Naive B cell (primary cell): ENCODE measurements around the gene CTNNA1. TPM values are rescaled to one million over a fixed set of nuclear protein-coding genes. Genes with fewer than 3 reads are reported as not detected.
A peak's percentile ranks its signal among the peaks of the same experiment; 100 is the strongest.

Experiments
- ATAC-seq, 2 donors: fragments of 150-1000 bp; cut with Tn5 transposase; 2 replicates each; pipeline ENCODE4 v1.10.0; 2021; ENCODE audit warnings: low read depth in 2 of 2, mild to moderate bottlenecking in 2 of 2, moderate library complexity in 2 of 2
- DNase-seq: peaks from one replicate; pipeline ENCODE4 v3.0.0; 2022
- H3K27ac Mint-ChIP-seq, 6 donors: one replicate each; pipeline ENCODE4 v1.8.0; 2020 to 2022; ENCODE audit warnings: mild to moderate bottlenecking in 6 of 6, mixed read lengths in 6 of 6, moderate library complexity in 5 of 6, inconsistent platforms in 2 of 6
- H3K27me3 Mint-ChIP-seq, 3 donors: one replicate each; pipeline ENCODE4 v1.8.0; 2021 to 2022; ENCODE audit warnings: mixed read lengths in 3 of 3, mild to moderate bottlenecking in 1 of 3
- H3K36me3 Mint-ChIP-seq, 2 donors: one replicate each; pipeline ENCODE4 v1.8.0; 2020 to 2022; ENCODE audit warnings: mixed read lengths in 2 of 2, inconsistent platforms in 1 of 2, mild to moderate bottlenecking in 1 of 2
- H3K4me1 Mint-ChIP-seq, 3 donors: one replicate each; pipeline ENCODE4 v1.8.0; 2020 to 2022; ENCODE audit warnings: mixed read lengths in 3 of 3, inconsistent platforms in 1 of 3, mild to moderate bottlenecking in 1 of 3, moderate library complexity in 1 of 3
- H3K4me3 Mint-ChIP-seq, 8 donors: one replicate each; pipeline ENCODE4 v1.8.0; 2020 to 2022; ENCODE audit warnings: mild to moderate bottlenecking in 8 of 8, mixed read lengths in 8 of 8, moderate library complexity in 8 of 8, inconsistent platforms in 2 of 8
- H3K9me3 Mint-ChIP-seq, 7 donors: one replicate each; pipeline ENCODE4 v1.8.0; 2020 to 2022; ENCODE audit warnings: mixed read lengths in 7 of 7, mild to moderate bottlenecking in 5 of 7, inconsistent platforms in 2 of 7, moderate library complexity in 1 of 7
- polyA plus RNA-seq, 6 donors: library from polyadenylated mRNA; unstranded; fragments of 300-500 nt; fragmentation: Illumina TruSeq; gene quantifications; one replicate each; pipeline ENCODE4 v1.2.3, GENCODE V29; 2021; ENCODE audit warnings: low read depth in 6 of 6

CTNNA1 gene
- polyA plus RNA-seq, 6 donors from 2014 or later = 18.8 to 25.8 (median 23.7) TPM

- H3K27me3 Mint-ChIP-seq = no peaks in the 10 kb centered on the region
- peaks cover 0 to 7% (median 2%) of the 10 kb centered on the region in 3 donors for H3K4me1 Mint-ChIP-seq
- peaks cover 41 to 45% of the 10 kb centered on the region in 2 donors for H3K36me3 Mint-ChIP-seq
- H3K27ac Mint-ChIP-seq = no peak overlapping the region
- no peak overlapping the region for H3K4me3 Mint-ChIP-seq
- ATAC-seq (no peak), DNase-seq (no peak)
- peaks cover 8 to 19% (median 17%) of the 10 kb centered on the region in 7 donors for H3K9me3 Mint-ChIP-seq
These were observed 137.4 kb downstream of the CTNNA1 start for GRCh38 chr5:138890644-138891043.

- H3K27ac Mint-ChIP-seq = peak overlapping the region in 2 of 6 donors; percentile 18 to 69
- H3K36me3 Mint-ChIP-seq = peaks cover 25 to 36% of the 10 kb centered on the region in 2 donors
- DNase-seq (no peak), ATAC-seq (no peak)
- H3K27me3 Mint-ChIP-seq = no peaks in the 10 kb centered on the region
- H3K4me1 Mint-ChIP-seq = peaks cover 8 to 18% (median 18%) of the 10 kb centered on the region in 3 donors
- H3K4me3 Mint-ChIP-seq = no peak overlapping the region
- H3K9me3 Mint-ChIP-seq = peaks cover 1 to 9% (median 5%) of the 10 kb centered on the region in 7 donors
These were observed 142.7 kb downstream of the CTNNA1 start for GRCh38 chr5:138895918-138896317.

- ATAC-seq = no peak
- Mint-ChIP-seq H3K27ac (no peak overlapping the region), H3K4me3 (no peak overlapping the region), H3K9me3 (peaks cover 0 to 6% (median 0%) of the 10 kb centered on the region in 7 donors), H3K36me3 (peaks cover 19 to 40% of the 10 kb centered on the region in 2 donors), H3K27me3 (no peaks in the 10 kb centered on the region), H3K4me1 (peaks cover 10 to 18% (median 18%) of the 10 kb centered on the region in 3 donors)
- DNase-seq = no peak
These were observed 145.1 kb downstream of the CTNNA1 start for GRCh38 chr5:138898299-138898698.

GRCh38 chr5:138898742-138899141 is 145.5 kb downstream of the CTNNA1 start:
- peaks cover 24 to 45% of the 10 kb centered on the region in 2 donors for H3K36me3 Mint-ChIP-seq

GRCh38 chr5:138900281-138900965 is 147.2 kb downstream of the CTNNA1 start:
- no peak for ATAC-seq
- peak overlapping the region in 1 of 6 donors; percentile 16 for H3K27ac Mint-ChIP-seq
- no peak for DNase-seq
- peaks cover 3 to 18% (median 16%) of the 10 kb centered on the region in 3 donors for H3K4me1 Mint-ChIP-seq
- H3K27me3 Mint-ChIP-seq = no peaks in the 10 kb centered on the region
- H3K36me3 Mint-ChIP-seq = peaks cover 23 to 52% of the 10 kb centered on the region in 2 donors
- H3K9me3 Mint-ChIP-seq = peaks cover 0 to 6% (median 0%) of the 10 kb centered on the region in 7 donors
- no peak overlapping the region for H3K4me3 Mint-ChIP-seq

More at GRCh38 chr5:138898742-138899141, 145.5 kb downstream of the CTNNA1 start:
- DNase-seq (no peak), ATAC-seq (no peak)
- H3K9me3 Mint-ChIP-seq = peaks cover 0 to 6% (median 0%) of the 10 kb centered on the region in 7 donors
- peaks cover 10 to 18% (median 18%) of the 10 kb centered on the region in 3 donors for H3K4me1 Mint-ChIP-seq
- no peak overlapping the region for H3K4me3 Mint-ChIP-seq
- peak overlapping the region in 1 of 6 donors; percentile 5 for H3K27ac Mint-ChIP-seq
- no peaks in the 10 kb centered on the region for H3K27me3 Mint-ChIP-seq

GRCh38 chr5:138901716-138902115 is 148.5 kb downstream of the CTNNA1 start:
- Mint-ChIP-seq H3K36me3 (peaks cover 26 to 50% of the 10 kb centered on the region in 2 donors), H3K4me1 (peaks cover 3 to 18% (median 16%) of the 10 kb centered on the region in 3 donors), H3K4me3 (no peak overlapping the region), H3K9me3 (peaks cover 0 to 6% (median 0%) of the 10 kb centered on the region in 7 donors), H3K27ac (no peak overlapping the region), H3K27me3 (no peaks in the 10 kb centered on the region)
- no peak for ATAC-seq
- no peak for DNase-seq

- no peaks in the 10 kb centered on the region for H3K27me3 Mint-ChIP-seq
- H3K36me3 Mint-ChIP-seq = peaks cover 26 to 46% of the 10 kb centered on the region in 2 donors
- no peak overlapping the region for H3K27ac Mint-ChIP-seq
- ATAC-seq (no peak), DNase-seq (no peak)
- peaks cover 0 to 6% (median 0%) of the 10 kb centered on the region in 7 donors for H3K9me3 Mint-ChIP-seq
- peaks cover 3 to 15% (median 12%) of the 10 kb centered on the region in 3 donors for H3K4me1 Mint-ChIP-seq
- H3K4me3 Mint-ChIP-seq = no peak overlapping the region
These were observed 150.0 kb downstream of the CTNNA1 start for GRCh38 chr5:138903130-138903775.

GRCh38 chr5:138905541-138905940 is 152.3 kb downstream of the CTNNA1 start:
- ATAC-seq (no peak), DNase-seq (no peak)
- H3K27me3 Mint-ChIP-seq = no peaks in the 10 kb centered on the region
- H3K4me3 Mint-ChIP-seq = no peak overlapping the region
- peaks cover 26 to 38% of the 10 kb centered on the region in 2 donors for H3K36me3 Mint-ChIP-seq
- peaks cover 0 to 2% (median 0%) of the 10 kb centered on the region in 7 donors for H3K9me3 Mint-ChIP-seq
- H3K4me1 Mint-ChIP-seq = peaks cover 0 to 6% (median 0%) of the 10 kb centered on the region in 3 donors
- no peak overlapping the region for H3K27ac Mint-ChIP-seq

GRCh38 chr5:138909734-138910133 is 156.5 kb downstream of the CTNNA1 start:
- no peaks in the 10 kb centered on the region for H3K27me3 Mint-ChIP-seq
- H3K36me3 Mint-ChIP-seq = peaks cover 13 to 20% of the 10 kb centered on the region in 2 donors
- ATAC-seq (no peak), DNase-seq (no peak)
- H3K4me1 Mint-ChIP-seq = peaks cover 0 to 4% (median 0%) of the 10 kb centered on the region in 3 donors
- no peak overlapping the region for H3K4me3 Mint-ChIP-seq
- no peak overlapping the region for H3K27ac Mint-ChIP-seq
- peaks cover 0 to 2% (median 0%) of the 10 kb centered on the region in 7 donors for H3K9me3 Mint-ChIP-seq

GRCh38 chr5:138910546-138911185 is 157.4 kb downstream of the CTNNA1 start:
- Mint-ChIP-seq H3K4me1 (peaks cover 0 to 8% (median 6%) of the 10 kb centered on the region in 3 donors), H3K9me3 (peaks cover 0 to 2% (median 0%) of the 10 kb centered on the region in 7 donors), H3K36me3 (peaks cover 9 to 25% of the 10 kb centered on the region in 2 donors), H3K27ac (peak overlapping the region in 1 of 6 donors; percentile 38), H3K27me3 (no peaks in the 10 kb centered on the region), H3K4me3 (no peak overlapping the region)
- ATAC-seq (no peak), DNase-seq (no peak)

- ATAC-seq = no peak
- H3K27me3 Mint-ChIP-seq = no peaks in the 10 kb centered on the region
These were observed 158.2 kb downstream of the CTNNA1 start for GRCh38 chr5:138911441-138911840.

GRCh38 chr5:138912093-138912492 is 158.9 kb downstream of the CTNNA1 start:
- H3K9me3 Mint-ChIP-seq = peaks cover 0 to 2% (median 0%) of the 10 kb centered on the region in 7 donors
- peaks cover 0 to 8% (median 7%) of the 10 kb centered on the region in 3 donors for H3K4me1 Mint-ChIP-seq
- no peak overlapping the region for H3K4me3 Mint-ChIP-seq
- H3K27ac Mint-ChIP-seq = peak overlapping the region in 1 of 6 donors; percentile 21
- H3K36me3 Mint-ChIP-seq = peaks cover 7 to 20% of the 10 kb centered on the region in 2 donors
- H3K27me3 Mint-ChIP-seq = no peaks in the 10 kb centered on the region
- ATAC-seq (no peak), DNase-seq (no peak)

More at GRCh38 chr5:138911441-138911840, 158.2 kb downstream of the CTNNA1 start:
- Mint-ChIP-seq H3K4me3 (no peak overlapping the region), H3K27ac (no peak overlapping the region), H3K4me1 (peaks cover 0 to 8% (median 7%) of the 10 kb centered on the region in 3 donors), H3K9me3 (peaks cover 0 to 2% (median 0%) of the 10 kb centered on the region in 7 donors), H3K36me3 (peaks cover 7 to 20% of the 10 kb centered on the region in 2 donors)
- no peak for DNase-seq

GRCh38 chr5:138913773-138914172 is 160.5 kb downstream of the CTNNA1 start:
- H3K36me3 Mint-ChIP-seq = peaks cover 7 to 20% of the 10 kb centered on the region in 2 donors
- H3K9me3 Mint-ChIP-seq = peaks cover 0 to 2% (median 0%) of the 10 kb centered on the region in 7 donors
- no peak overlapping the region for H3K4me3 Mint-ChIP-seq
- ATAC-seq (no peak), DNase-seq (no peak)
- H3K4me1 Mint-ChIP-seq = peaks cover 0 to 8% (median 7%) of the 10 kb centered on the region in 3 donors
- H3K27me3 Mint-ChIP-seq = no peaks in the 10 kb centered on the region
- H3K27ac Mint-ChIP-seq = no peak overlapping the region
